Measurements from ENCODE around the gene KIAA1958.

KIAA1958 gene

DNA sequence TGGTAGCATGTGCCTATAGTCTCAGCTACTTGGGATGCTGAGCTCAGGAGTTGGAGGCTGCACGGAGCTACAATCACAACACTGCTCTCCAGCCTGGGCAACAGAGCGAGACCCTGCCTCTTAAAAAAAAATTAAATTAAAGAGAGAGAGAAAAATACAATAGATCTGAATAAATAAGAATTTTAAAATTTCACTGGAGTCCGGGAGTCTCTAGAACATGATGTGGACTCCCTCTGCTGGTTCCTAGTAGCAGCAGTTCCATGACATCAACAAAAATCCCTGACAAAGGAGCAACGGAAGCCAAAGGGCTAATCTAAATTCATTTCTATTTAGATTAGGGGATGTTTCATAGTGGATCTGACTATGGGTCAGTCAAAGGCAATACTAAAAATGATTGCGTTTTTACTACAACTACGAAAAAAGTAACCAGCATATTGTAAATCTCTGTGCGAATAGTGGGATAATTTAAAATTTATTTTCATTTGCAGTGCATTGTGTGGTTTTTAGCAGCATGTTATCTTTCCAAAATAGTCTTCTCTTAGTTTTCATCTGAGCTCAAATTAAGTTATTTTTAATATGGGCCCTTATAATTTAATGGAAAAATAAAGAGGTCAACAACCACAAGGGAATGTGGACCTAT lies 224.5 kb downstream of the KIAA1958 start:
- ChIA-PET POLR2A (interaction anchor here (1.5 kb wide), 1 partner anchor 332 kb away, joined by 6 read pairs; the partner anchor contains the start of gene HSDL2), CTCF (interaction anchor here (0.6 to 1.2 kb wide), 4 partner anchors 82 to 613 kb away, joined by 4 to 8 read pairs (median 6); no protein-coding TSS in a partner anchor)
- peak; percentile 23 for DNase-seq (ENCODE audit: extremely low spot score)
- TF ChIP-seq CTBP1 (IDR thresholded peaks at IDR 0.05; ENCODE audit: borderline replicate concordance): no peak
- no peak for TF ChIP-seq FOXM1 (IDR thresholded peaks at IDR 0.05; ENCODE audit: borderline replicate concordance)
- TF ChIP-seq NFRKB (IDR thresholded peaks at IDR 0.05): no peak
- TF ChIP-seq, protein P1, sequence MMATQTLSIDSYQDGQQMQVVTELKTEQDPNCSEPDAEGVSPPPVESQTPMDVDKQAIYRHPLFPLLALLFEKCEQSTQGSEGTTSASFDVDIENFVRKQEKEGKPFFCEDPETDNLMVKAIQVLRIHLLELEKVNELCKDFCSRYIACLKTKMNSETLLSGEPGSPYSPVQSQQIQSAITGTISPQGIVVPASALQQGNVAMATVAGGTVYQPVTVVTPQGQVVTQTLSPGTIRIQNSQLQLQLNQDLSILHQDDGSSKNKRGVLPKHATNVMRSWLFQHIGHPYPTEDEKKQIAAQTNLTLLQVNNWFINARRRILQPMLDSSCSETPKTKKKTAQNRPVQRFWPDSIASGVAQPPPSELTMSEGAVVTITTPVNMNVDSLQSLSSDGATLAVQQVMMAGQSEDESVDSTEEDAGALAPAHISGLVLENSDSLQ (IDR thresholded peaks at IDR 0.05): no peak
- TF ChIP-seq HDGF (IDR thresholded peaks at IDR 0.05; ENCODE audit: borderline replicate concordance): no peak
- TF ChIP-seq ARNT (IDR thresholded peaks at IDR 0.05): no peak

DNA sequence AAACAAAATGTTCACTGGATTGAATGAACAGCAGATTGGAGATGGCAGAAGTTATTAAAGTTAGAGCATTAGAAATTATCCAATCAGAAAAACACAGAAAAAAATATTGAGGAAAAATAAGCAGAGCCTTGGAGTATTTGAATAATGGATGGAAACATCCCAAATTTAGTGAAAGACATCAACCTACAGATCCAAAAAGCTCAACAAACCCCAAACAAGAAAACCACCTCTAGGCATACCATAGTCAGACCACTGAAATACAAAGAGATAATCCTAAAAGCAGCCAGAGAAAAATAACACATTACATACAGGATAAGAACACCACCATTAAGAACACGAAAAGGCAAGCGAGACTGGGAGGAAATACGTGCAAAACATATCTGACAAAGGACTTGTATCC lies 226.1 kb downstream of the KIAA1958 start:
- CTCF ChIA-PET: no interaction called here
- no peak for DNase-seq (ENCODE audit: extremely low spot score)
- TF ChIP-seq, protein P1 (IDR thresholded peaks at IDR 0.05): no peak
- TF ChIP-seq LEF1 (IDR thresholded peaks at IDR 0.05; ENCODE audit: borderline replicate concordance) (no peak), FOXA1 (IDR thresholded peaks at IDR 0.05) (no peak), ARNT (IDR thresholded peaks at IDR 0.05) (no peak), BHLHE40 (IDR thresholded peaks at IDR 0.05; ENCODE audit: borderline replicate concordance) (no peak), ZNF384 (IDR thresholded peaks at IDR 0.05) (no peak), CTBP1 (IDR thresholded peaks at IDR 0.05; ENCODE audit: borderline replicate concordance) (no peak)
- POLR2A ChIA-PET: no interaction called here

DNA sequence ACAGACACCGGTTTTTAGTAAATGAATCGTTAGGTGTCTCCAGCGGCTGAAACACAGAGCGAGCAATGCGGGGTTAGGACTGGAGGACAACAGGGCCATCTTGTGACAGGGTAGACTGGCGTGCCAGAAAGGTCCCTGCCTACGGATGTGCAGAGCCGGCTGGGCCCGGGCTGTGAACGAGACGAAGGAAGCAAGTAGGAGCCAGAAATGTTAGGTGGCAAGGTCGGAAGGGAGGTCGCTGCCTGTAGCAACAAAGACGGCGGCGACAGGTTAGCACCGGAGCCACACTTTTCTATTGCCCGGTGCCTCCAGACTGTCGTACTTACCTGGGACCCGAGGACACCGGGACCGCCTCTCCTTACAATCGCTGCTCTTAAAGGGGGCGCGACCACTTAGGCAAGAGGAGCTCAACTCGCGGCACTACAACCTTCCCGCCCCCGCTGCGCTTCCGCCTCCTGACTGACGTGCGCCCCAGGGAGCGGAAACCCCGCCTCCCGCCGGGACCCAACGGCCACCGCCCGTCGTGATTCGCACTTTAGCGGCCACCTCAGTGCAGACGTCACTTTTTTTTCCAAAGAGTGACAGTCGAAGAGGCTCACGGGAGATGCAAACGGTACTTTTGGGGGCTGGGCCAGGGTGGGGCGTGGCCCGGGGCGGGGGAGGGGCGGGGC lies 231.2 kb downstream of the KIAA1958 start, which contains the start of gene INIP:
Gene INIP, minus strand, starts transcription at position 457 of the 671 bp plus-strand sequence. CDS start 1,632 bp downstream, outside the sequence.
- ChIA-PET CTCF (interaction anchor here (0.6 to 1.4 kb wide), 3 partner anchors 35 to 1972 kb away, joined by 3 read pairs; no protein-coding TSS in a partner anchor), POLR2A (interaction anchor here (0.6 to 2.2 kb wide), 12 partner anchors 10 to 390 kb away, joined by 3 to 9 read pairs (median 4); partner anchors contain the start of gene HSDL2)
- DNase-seq (ENCODE audit: extremely low spot score): peak; percentile 95
- TF ChIP-seq SP1 (IDR thresholded peaks at IDR 0.05): no peak
- TF ChIP-seq, protein P1 (IDR thresholded peaks at IDR 0.05): peak; percentile 99
- no peak for TF ChIP-seq FOXK2 (IDR thresholded peaks at IDR 0.05)
- TF ChIP-seq ELF4 (IDR thresholded peaks at IDR 0.05): peak; percentile 54
- TF ChIP-seq L3MBTL2 (conservative IDR thresholded peaks at IDR 0.05): 0 out of 2 replicates have a peak, but pooled peaks have one; percentile 12
